Measurements from ENCODE around the gene PGAM2. TPM values are rescaled to one million over a fixed set of nuclear protein-coding genes. Genes with fewer than 3 reads are reported as not detected.

Gene PGAM2
- total RNA-seq, result under 1 TPM; 0.34 to 0.68 TPM

DNA sequence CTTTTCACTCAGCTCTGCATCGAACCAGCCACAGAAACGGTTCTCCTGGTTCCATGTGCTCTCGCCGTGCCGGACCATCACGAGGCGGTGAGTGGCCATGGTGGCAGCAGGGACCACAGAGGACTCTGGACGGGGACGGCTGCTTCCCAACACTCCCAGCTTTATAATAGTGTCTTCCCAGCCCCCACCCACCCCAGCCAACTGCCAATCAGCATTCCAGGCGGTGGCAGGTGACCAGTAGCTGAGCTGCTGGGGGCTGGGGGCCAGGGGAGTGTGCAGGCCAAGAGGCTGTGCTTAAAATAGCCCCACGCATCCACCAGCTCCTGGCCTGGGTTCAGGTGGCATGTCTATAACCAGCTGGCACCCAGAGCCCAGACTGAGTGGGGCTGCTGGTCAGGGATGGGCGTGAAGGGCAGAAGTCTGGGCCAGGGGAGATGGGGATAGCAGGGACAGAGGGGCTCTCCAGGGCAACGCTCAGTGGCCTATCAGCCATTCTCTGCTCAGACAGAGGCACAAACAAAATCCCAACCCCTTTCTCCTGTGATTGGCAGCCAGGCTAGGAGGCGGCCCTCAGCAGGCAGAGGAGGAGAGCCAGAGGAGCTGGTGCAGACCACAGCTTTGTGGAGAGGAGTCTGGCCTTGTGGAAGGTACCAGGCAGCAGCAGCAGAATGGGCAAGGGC lies at the start of gene PGAM2:
Gene PGAM2, minus strand, starts transcription at position 137 of the 680 bp plus-strand sequence. Its CDS starts 38 bp downstream, at position 99.
- Mint-ChIP-seq H3K36me3 (ENCODE audit: low read depth) (peaks cover 15% of the 10 kb centered on the region), H3K4me3 (no peak within 1 kb of the TSS), H3K27ac (peak within 1 kb of the TSS; percentile 49), H3K4me1 (ENCODE audit: low read depth) (peaks cover 12% of the 10 kb centered on the region), H3K9me3 (ENCODE audit: insufficient read depth) (no peaks in the 10 kb centered on the region), H3K27me3 (ENCODE audit: low read depth) (no peaks in the 10 kb centered on the region)
- ATAC-seq (peak; percentile 42), DNase-seq (no peak)
- POLR2A ChIA-PET, result interaction anchor here (0.5 to 3.4 kb wide), 4 partner anchors 10 to 29 kb away, joined by 3 to 17 read pairs (median 4); no protein-coding TSS in a partner anchor
- CTCF ChIA-PET, result no interaction called here

DNA sequence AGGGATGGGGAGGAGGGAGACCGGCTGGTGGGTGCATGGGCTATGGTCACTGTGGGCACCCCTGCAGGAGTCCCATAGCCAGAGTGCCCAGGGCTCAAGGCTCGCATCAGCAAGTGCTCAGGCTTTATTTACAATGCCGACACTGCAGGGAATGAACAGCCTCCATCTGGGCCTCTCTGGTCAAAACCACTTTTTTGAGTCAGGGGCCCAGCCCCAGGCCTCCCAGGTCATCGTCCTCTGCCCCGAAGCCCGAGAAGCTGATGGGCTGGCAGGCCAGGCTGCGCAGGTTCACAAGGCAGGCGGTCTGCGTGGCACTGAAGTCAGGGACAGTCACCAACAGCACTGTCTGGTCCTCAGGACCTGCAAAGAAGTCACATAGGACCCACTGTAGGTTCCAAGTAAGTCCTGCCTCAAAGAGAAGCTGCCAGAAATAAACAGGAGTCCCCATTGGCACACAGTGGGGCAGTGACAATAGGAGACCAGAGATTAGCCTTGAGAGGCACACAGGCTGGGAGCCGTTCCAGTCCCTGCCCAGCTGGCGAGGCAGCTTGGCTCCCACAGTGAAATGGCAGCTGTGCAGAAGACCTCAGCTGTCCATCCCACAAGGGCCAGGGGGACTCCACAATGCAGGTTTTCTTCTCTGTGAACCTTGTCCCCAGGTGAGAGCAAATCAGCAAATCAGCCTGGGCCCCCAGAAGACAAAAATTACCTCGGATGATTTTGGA lies 49.4 kb upstream of the PGAM2 start:
- DNase-seq (no peak), ATAC-seq (no peak)
- no peaks in the 10 kb centered on the region for H3K27me3 Mint-ChIP-seq (ENCODE audit: low read depth)
- ChIA-PET POLR2A (interaction anchor here (1.0 kb wide), 1 partner anchor 10 kb away, joined by 3 read pairs; no protein-coding TSS in a partner anchor), CTCF (no interaction called here)
- peaks cover 9% of the 10 kb centered on the region for H3K4me1 Mint-ChIP-seq (ENCODE audit: low read depth)
- H3K27ac Mint-ChIP-seq, result no peak overlapping the region
- H3K36me3 Mint-ChIP-seq (ENCODE audit: low read depth), result peaks cover 35% of the 10 kb centered on the region
- H3K9me3 Mint-ChIP-seq (ENCODE audit: insufficient read depth), result no peaks in the 10 kb centered on the region
- no peak overlapping the region for H3K4me3 Mint-ChIP-seq

DNA sequence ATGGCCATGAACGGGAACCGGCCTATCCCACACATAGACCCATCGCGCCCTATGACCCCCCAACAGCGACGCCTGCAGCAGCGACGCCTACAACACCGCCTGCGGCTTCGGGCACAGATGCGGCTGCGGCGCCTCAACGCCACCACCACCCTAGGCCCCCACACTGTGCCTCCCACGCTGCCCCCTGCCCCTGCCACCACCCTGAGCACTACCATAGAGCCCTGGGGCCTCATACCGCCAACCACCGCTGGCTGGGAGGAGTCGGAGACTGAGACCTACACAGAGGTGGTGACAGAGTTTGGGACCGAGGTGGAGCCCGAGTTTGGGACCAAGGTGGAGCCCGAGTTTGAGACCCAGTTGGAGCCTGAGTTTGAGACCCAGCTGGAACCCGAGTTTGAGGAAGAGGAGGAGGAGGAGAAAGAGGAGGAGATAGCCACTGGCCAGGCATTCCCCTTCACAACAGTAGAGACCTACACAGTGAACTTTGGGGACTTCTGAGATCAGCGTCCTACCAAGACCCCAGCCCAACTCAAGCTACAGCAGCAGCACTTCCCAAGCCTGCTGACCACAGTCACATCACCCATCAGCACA lies 48.5 kb upstream of the PGAM2 start:
- ChIA-PET CTCF (no interaction called here), POLR2A (no interaction called here)
- Mint-ChIP-seq H3K36me3 (ENCODE audit: low read depth) (peaks cover 26% of the 10 kb centered on the region), H3K9me3 (ENCODE audit: insufficient read depth) (no peaks in the 10 kb centered on the region), H3K4me1 (ENCODE audit: low read depth) (no peaks in the 10 kb centered on the region), H3K27ac (peak overlapping the region; percentile 57), H3K27me3 (ENCODE audit: low read depth) (no peaks in the 10 kb centered on the region), H3K4me3 (no peak overlapping the region)
- ATAC-seq, result no peak
- no peak for DNase-seq

DNA sequence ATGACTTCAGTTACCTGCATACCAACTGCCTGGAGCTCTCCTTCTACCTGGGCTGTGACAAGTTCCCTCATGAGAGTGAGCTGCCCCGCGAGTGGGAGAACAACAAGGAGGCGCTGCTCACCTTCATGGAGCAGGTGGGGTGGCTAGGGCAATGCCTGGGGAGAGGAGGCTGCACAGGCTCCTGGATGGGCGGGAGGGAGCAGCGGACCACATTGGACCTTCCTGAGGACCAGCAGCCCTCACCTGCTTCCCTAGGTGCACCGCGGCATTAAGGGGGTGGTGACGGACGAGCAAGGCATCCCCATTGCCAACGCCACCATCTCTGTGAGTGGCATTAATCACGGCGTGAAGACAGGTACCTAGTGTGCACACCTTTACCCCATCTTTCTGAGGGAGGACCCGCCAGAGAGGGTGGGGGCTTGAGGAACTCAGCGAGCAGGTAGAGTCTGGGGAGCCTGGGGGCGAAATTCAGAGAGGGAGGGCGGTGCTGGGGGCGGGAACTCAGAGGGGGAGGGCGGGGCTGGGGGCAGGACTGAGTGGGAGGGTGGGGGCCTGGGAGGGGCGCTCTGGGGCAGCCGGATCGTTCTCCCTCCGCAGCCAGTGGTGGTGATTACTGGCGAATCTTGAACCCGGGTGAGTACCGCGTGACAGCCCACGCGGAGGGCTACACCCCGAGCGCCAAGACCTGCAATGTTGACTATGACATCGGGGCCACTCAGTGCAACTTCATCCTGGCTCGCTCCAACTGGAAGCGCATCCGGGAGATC lies 47.8 kb upstream of the PGAM2 start:
- ChIA-PET CTCF (interaction anchor here (2.1 kb wide), 1 partner anchor 10 kb away, joined by 6 read pairs; the partner anchor contains the start of gene POLD2), POLR2A (no interaction called here)
- no peaks in the 10 kb centered on the region for H3K4me1 Mint-ChIP-seq (ENCODE audit: low read depth)
- no peak overlapping the region for H3K4me3 Mint-ChIP-seq
- no peaks in the 10 kb centered on the region for H3K9me3 Mint-ChIP-seq (ENCODE audit: insufficient read depth)
- H3K27me3 Mint-ChIP-seq (ENCODE audit: low read depth), result no peaks in the 10 kb centered on the region
- peaks cover 22% of the 10 kb centered on the region for H3K36me3 Mint-ChIP-seq (ENCODE audit: low read depth)
- DNase-seq, result no peak
- no peak for ATAC-seq
- H3K27ac Mint-ChIP-seq, result no peak overlapping the region

DNA sequence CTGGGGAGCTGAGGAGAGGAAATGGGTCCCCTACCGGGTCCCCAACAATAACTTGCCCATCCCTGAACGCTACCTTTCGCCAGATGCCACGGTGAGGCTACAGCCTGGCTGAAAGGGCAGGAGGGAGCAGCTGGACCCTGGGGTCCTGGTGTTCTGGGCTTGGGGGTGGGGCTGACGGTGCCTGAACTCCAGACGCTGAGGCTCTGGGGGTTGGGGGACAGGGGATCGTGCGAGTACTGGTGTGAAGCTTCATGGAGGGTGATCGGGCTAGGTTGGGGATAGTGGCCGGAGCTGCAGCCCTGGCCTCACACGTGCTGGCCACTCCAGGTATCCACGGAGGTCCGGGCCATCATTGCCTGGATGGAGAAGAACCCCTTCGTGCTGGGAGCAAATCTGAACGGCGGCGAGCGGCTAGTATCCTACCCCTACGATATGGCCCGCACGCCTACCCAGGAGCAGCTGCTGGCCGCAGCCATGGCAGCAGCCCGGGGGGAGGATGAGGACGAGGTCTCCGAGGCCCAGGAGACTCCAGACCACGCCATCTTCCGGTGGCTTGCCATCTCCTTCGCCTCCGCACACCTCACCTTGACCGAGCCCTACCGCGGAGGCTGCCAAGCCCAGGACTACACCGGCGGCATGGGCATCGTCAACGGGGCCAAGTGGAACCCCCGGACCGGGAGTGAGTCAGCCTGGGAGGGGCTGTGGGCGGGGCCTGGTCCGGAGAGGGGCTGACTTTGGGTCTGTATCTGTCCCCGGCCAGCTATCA lies 47.0 kb upstream of the PGAM2 start:
- POLR2A ChIA-PET, result interaction anchor here (1.2 kb wide), 1 partner anchor 45 kb away, joined by 4 read pairs; no protein-coding TSS in a partner anchor
- DNase-seq, result no peak
- ATAC-seq, result no peak
- no peak overlapping the region for H3K27ac Mint-ChIP-seq
- H3K36me3 Mint-ChIP-seq (ENCODE audit: low read depth), result peaks cover 17% of the 10 kb centered on the region
- H3K9me3 Mint-ChIP-seq (ENCODE audit: insufficient read depth), result no peaks in the 10 kb centered on the region
- no peaks in the 10 kb centered on the region for H3K27me3 Mint-ChIP-seq (ENCODE audit: low read depth)
- CTCF ChIA-PET, result interaction anchor here (2.1 kb wide), 1 partner anchor 10 kb away, joined by 6 read pairs; the partner anchor contains the start of gene POLD2
- no peaks in the 10 kb centered on the region for H3K4me1 Mint-ChIP-seq (ENCODE audit: low read depth)
- H3K4me3 Mint-ChIP-seq, result no peak overlapping the region

DNA sequence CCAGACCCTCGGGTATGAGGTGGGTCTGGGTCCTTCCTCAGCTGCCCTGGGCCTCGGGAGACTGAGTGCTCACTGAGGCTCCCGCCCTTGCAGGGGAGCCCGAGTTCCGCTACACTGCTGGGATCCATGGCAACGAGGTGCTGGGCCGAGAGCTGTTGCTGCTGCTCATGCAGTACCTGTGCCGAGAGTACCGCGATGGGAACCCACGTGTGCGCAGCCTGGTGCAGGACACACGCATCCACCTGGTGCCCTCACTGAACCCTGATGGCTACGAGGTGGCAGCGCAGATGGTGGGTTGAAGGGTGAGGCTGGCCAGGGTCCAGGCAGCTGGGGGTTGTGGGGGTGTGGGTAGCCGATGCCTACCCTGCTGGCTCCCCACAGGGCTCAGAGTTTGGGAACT lies 46.4 kb upstream of the PGAM2 start:
- no peak for DNase-seq
- ATAC-seq, result no peak
- peaks cover 14% of the 10 kb centered on the region for H3K36me3 Mint-ChIP-seq (ENCODE audit: low read depth)
- no peak overlapping the region for H3K4me3 Mint-ChIP-seq
- POLR2A ChIA-PET, result interaction anchor here (1.2 kb wide), 1 partner anchor 44 kb away, joined by 4 read pairs; no protein-coding TSS in a partner anchor
- H3K9me3 Mint-ChIP-seq (ENCODE audit: insufficient read depth), result no peaks in the 10 kb centered on the region
- no peaks in the 10 kb centered on the region for H3K4me1 Mint-ChIP-seq (ENCODE audit: low read depth)
- CTCF ChIA-PET, result interaction anchor here (2.1 kb wide), 1 partner anchor 11 kb away, joined by 6 read pairs; the partner anchor contains the start of gene POLD2
- no peak overlapping the region for H3K27ac Mint-ChIP-seq
- no peaks in the 10 kb centered on the region for H3K27me3 Mint-ChIP-seq (ENCODE audit: low read depth)

DNA sequence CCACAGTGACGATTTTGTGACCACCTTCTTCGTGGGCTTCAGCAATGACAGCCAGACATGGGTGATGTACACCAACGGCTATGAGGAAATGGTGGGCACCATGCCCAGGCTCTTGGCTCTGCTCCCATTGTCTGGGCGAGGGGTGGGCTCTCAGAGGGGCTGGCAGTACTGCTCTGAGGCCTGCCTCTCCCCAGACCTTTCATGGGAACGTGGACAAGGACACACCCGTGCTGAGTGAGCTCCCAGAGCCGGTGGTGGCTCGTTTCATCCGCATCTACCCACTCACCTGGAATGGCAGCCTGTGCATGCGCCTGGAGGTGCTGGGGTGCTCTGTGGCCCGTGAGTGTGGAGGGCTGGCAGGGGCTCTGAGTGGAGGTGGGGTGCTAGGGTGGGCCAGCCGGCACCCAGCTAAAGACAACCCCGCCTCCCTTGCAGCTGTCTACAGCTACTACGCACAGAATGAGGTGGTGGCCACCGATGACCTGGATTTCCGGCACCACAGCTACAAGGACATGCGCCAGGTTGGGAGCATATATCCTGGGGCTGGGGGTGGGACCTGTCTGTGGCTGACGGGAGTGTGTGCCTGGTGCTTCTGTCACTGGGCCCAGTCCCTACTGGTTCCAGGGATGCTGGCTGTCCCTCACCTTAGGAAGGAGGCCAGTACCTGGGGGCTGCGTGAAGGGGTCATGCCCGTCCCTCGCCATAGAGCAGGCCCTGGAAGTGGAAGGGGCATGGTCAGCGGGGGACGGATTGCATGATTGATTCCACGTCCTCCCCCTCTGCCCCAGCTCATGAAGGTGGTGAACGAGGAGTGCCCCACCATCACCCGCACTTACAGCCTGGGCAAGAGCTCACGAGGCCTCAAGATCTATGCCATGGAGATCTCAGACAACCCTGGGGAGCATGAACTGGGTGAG lies 45.6 kb upstream of the PGAM2 start:
- Mint-ChIP-seq H3K27ac (no peak overlapping the region), H3K27me3 (ENCODE audit: low read depth) (no peaks in the 10 kb centered on the region), H3K4me1 (ENCODE audit: low read depth) (peaks cover under 1% of the 10 kb centered on the region), H3K4me3 (no peak overlapping the region), H3K9me3 (ENCODE audit: insufficient read depth) (no peaks in the 10 kb centered on the region), H3K36me3 (ENCODE audit: low read depth) (peaks cover 14% of the 10 kb centered on the region)
- ChIA-PET POLR2A (interaction anchor here (1.2 kb wide), 1 partner anchor 43 kb away, joined by 4 read pairs; no protein-coding TSS in a partner anchor), CTCF (interaction anchor here (2.1 kb wide), 1 partner anchor 12 kb away, joined by 6 read pairs; the partner anchor contains the start of gene POLD2)
- no peak for DNase-seq
- ATAC-seq, result no peak

DNA sequence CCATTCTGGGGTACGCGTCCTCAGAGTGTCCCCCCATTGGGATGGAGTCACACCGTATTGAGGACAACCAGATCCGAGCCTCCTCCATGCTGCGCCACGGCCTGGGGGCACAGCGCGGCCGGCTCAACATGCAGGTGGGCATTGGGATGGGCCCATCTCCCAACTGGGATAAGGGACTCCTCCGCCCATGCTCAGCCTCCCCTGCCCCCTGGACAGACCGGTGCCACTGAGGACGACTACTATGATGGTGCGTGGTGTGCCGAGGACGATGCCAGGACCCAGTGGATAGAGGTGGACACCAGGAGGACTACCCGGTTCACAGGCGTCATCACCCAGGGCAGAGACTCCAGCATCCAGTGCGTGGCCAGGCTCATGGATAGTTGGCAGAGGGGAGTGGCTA lies 44.6 kb upstream of the PGAM2 start:
- CTCF ChIA-PET, result interaction anchor here (1.2 to 1.9 kb wide), 3 partner anchors 11 to 44 kb away, joined by 3 to 6 read pairs (median 5); no protein-coding TSS in a partner anchor
- Mint-ChIP-seq H3K4me3 (no peak overlapping the region), H3K36me3 (ENCODE audit: low read depth) (peaks cover 11% of the 10 kb centered on the region), H3K27ac (no peak overlapping the region), H3K27me3 (ENCODE audit: low read depth) (peaks cover 7% of the 10 kb centered on the region), H3K4me1 (ENCODE audit: low read depth) (peaks cover 8% of the 10 kb centered on the region), H3K9me3 (ENCODE audit: insufficient read depth) (no peaks in the 10 kb centered on the region)
- DNase-seq, result no peak
- ATAC-seq, result no peak
- POLR2A ChIA-PET, result no interaction called here

DNA sequence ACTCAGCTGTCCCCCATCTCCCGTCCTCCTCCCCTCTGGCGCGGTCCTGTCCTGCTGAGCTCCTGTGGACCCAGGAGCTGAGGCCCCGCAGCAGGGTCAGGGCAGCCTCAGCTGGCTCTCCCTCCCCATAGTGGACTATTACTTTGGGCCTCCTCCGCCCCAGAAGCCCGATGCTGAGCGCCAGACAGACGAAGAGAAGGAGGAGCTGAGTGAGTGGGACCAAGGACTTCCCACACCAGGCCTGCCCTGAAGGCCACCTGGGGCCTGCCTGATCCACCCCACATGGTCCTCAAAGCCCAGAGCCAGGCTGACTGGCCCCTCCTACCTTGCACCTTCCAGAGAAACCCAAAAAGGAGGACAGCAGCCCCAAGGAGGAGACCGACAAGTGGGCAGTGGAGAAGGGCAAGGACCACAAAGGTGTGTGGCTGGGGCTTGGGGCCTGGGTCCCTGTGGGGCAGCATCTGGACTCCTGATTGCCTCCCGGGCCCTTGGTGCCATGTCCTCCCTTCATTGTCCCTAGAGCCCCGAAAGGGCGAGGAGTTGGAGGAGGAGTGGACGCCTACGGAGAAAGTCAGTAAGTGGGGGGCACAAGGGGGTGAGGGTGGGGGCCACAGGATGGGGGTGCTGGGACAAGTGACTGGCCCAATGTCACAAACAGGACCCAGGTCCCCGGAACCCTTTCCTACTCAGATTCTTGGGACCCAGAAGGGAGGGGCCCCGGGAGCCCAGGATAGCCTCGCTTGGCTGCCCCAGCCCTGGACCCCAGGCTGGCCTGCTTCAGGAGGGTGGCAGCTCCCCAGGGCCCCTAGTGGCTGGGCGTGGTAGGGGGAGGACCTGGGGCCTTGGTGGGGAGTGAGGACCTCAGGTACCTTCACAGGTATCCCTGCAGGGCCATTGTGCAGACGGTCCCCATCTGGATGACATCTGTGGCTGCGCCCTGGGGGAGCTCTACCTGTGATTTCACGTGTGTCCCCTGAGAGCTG lies 43.7 kb upstream of the PGAM2 start:
- H3K27me3 Mint-ChIP-seq (ENCODE audit: low read depth), result peaks cover 7% of the 10 kb centered on the region
- H3K9me3 Mint-ChIP-seq (ENCODE audit: insufficient read depth), result no peaks in the 10 kb centered on the region
- no peak overlapping the region for H3K4me3 Mint-ChIP-seq
- CTCF ChIA-PET, result interaction anchor here (1.2 to 1.9 kb wide), 3 partner anchors 10 to 45 kb away, joined by 3 to 6 read pairs (median 5); no protein-coding TSS in a partner anchor
- no peak overlapping the region for H3K27ac Mint-ChIP-seq
- ATAC-seq, result no peak
- POLR2A ChIA-PET, result no interaction called here
- no peak for DNase-seq
- H3K36me3 Mint-ChIP-seq (ENCODE audit: low read depth), result peaks cover 4% of the 10 kb centered on the region
- H3K4me1 Mint-ChIP-seq (ENCODE audit: low read depth), result peaks cover 8% of the 10 kb centered on the region

Measured in activated CD8-positive, alpha-beta T cell treated with anti-CD3 and anti-CD28 coated beads, Interleukin-2, amount 10 ng/mL, durations not matched to agents 7 days and 5 days (primary cell).